Measurements from ENCODE around the gene NIPSNAP2. TPM values are rescaled to one million over a fixed set of nuclear protein-coding genes. Genes with fewer than 3 reads are reported as not detected.

Gene NIPSNAP2
- total RNA-seq, 4 donors from 2014 or later = 64.2 to 113 (median 97.3) TPM

DNA sequence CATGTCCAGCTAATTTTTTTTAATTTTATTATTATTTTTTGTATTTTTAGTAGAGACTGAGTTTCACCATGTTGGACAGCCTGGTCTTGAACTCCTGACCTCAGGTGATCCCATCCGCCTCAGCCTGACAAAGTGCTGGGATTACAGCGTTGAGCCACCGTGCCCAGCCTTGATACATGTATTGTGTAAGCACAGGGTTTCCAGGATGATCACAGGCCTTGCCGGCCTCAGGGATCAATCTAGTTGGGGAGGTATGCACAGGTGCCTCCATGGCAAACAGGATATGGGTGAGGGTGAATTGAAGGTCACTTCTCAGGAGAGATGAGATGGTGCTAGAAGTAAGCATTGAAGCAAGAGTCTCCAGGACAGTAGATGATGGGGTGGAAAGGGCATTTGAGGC, 7.2 kb upstream of the NIPSNAP2 start:
- peaks cover 0 to 34% of the 10 kb centered on the region in 2 donors for H3K36me3 ChIP-seq
- H3K27ac ChIP-seq = no peak overlapping the region
- H3K9me3 ChIP-seq = no peaks in the 10 kb centered on the region
- H3K4me3 ChIP-seq = no peak overlapping the region
- ATAC-seq = no peak
- H3K4me1 ChIP-seq = peaks cover 0 to 14% (median 7%) of the 10 kb centered on the region in 3 donors
- no peaks in the 10 kb centered on the region for H3K27me3 ChIP-seq
- TF ChIP-seq POLR2A (IDR thresholded peaks at IDR 0.05) (no peak), EP300 (IDR thresholded peaks at IDR 0.05) (no peak), CTCF (IDR thresholded peaks at IDR 0.05) (no peak), POLR2AphosphoS5 (IDR thresholded peaks at IDR 0.05) (no peak)
- WGBS, 2 donors (ENCODE audit: low coverage in 1 of 2) = 92 to 100% methylated on average over 1 to 2 of the region's 4 CpGs

DNA sequence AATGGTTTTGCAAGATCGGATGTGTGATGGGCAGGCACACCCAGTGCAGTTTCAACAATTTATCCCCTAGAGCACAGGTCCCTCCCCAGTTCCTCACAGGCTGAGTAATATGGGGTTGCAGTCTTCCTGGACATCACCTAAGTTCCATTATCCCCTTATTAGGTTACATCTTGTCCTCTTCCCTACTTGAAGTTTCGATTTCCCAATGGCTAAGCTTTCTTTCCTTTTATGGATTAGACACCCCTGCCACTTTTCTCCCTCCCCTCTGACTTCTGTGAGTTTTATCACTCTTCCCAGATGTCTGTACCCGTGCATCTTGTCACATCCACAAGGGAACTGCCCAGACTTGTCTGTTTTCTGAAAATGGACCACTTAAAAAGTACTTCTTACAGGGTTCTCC, 2.4 kb upstream of the NIPSNAP2 start:
- Histone ChIP-seq H3K4me3 (no peak overlapping the region), H3K9me3 (no peaks in the 10 kb centered on the region), H3K27me3 (no peaks in the 10 kb centered on the region), H3K4me1 (peaks cover 0 to 32% (median 18%) of the 10 kb centered on the region in 3 donors), H3K27ac (peak overlapping the region in 3 of 4 donors; percentile 53 to 98 (median 97)), H3K36me3 (no peaks in the 10 kb centered on the region)
- WGBS, 2 donors (ENCODE audit: low coverage in 1 of 2) = 75% methylated on average over 2 of the region's 3 CpGs; no CpG with 5 or more reads in 1 of the 2 donors
- TF ChIP-seq POLR2AphosphoS5 (IDR thresholded peaks at IDR 0.05) = no peak
- no peak for ATAC-seq

DNA sequence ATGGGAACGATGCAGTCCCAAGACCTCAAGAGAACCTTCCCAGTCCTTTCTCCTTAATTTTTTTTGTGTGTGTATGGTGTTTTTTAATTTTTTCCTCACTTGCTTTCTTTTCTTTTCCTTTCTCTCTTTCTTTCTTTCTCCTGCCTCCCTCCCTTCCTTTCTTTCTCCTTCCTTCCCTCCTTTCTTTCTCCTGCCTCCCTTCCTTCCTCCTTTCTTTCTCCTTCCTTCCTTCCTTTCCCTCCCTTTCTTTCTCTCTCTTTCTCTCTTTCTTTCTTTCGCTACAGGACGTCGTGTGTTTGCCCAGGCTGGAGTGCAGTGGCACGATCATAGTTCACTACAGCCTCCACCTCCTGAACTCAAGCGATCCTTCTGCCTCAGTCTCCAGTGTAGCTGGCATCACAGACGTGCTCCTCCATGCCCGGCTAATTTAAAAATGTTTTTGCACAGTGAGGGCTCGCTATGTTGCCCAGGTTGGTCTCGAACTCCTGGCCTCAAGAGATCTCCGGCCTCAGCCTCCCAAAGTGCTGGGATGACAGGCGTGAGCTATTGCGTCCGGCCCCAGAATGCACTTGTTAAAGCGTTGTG, 709 bp upstream of the NIPSNAP2 start:
- WGBS, 2 donors (ENCODE audit: low coverage in 1 of 2) = 53% methylated on average over 9 of the region's 15 CpGs; no CpG with 5 or more reads in 1 of the 2 donors
- ATAC-seq = no peak

DNA sequence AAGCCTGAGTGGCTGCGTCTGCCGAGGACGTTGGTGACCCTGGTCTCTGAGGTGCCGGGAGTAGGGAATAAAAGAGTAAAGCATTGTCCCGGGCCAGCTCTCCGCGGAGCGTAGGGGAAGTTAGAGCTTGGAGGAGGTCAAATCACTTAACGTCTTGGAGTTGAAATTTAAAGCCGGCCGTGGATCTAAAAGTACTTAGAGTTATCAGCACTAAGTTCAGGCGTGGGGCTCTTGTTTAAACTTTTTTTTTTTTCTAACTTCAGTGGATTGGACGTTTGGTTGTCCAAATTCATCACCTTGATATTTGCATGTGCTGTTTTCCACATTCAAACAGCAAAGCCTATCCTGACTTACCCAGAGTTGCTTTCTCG, 700 bp downstream of the NIPSNAP2 start:
- peaks cover 0 to 13% of the 10 kb centered on the region in 2 donors for H3K36me3 ChIP-seq
- peak overlapping the region; percentile 76 to 99 (median 98) for H3K27ac ChIP-seq
- H3K4me1 ChIP-seq = peaks cover 0 to 55% (median 18%) of the 10 kb centered on the region in 3 donors
- ATAC-seq = no peak
- TF ChIP-seq POLR2A (IDR thresholded peaks at IDR 0.05) = no peak
- no peak for TF ChIP-seq CTCF (IDR thresholded peaks at IDR 0.05)
- TF ChIP-seq EP300 (IDR thresholded peaks at IDR 0.05) = no peak
- TF ChIP-seq POLR2AphosphoS5 (IDR thresholded peaks at IDR 0.05) = no peak
- no peaks in the 10 kb centered on the region for H3K9me3 ChIP-seq
- WGBS, 2 donors (ENCODE audit: low coverage in 1 of 2) = 3% methylated on average over 10 of the region's 14 CpGs; no CpG with 5 or more reads in 1 of the 2 donors
- no peaks in the 10 kb centered on the region for H3K27me3 ChIP-seq
- peak overlapping the region; percentile 50 to 80 for H3K4me3 ChIP-seq

More for the DNA sequence above, 709 bp upstream of the NIPSNAP2 start:
- H3K27ac ChIP-seq = peak overlapping the region; percentile 66 to 99 (median 98)
- TF ChIP-seq CTCF (IDR thresholded peaks at IDR 0.05) (no peak), POLR2AphosphoS5 (IDR thresholded peaks at IDR 0.05) (no peak), EP300 (IDR thresholded peaks at IDR 0.05) (no peak), POLR2A (IDR thresholded peaks at IDR 0.05) (no peak)
- no peaks in the 10 kb centered on the region for H3K27me3 ChIP-seq
- H3K4me3 ChIP-seq = peak overlapping the region; percentile 34 to 80
- peaks cover 0 to 45% (median 18%) of the 10 kb centered on the region in 3 donors for H3K4me1 ChIP-seq
- H3K9me3 ChIP-seq = no peaks in the 10 kb centered on the region
- peaks cover 0 to 2% of the 10 kb centered on the region in 2 donors for H3K36me3 ChIP-seq

DNA sequence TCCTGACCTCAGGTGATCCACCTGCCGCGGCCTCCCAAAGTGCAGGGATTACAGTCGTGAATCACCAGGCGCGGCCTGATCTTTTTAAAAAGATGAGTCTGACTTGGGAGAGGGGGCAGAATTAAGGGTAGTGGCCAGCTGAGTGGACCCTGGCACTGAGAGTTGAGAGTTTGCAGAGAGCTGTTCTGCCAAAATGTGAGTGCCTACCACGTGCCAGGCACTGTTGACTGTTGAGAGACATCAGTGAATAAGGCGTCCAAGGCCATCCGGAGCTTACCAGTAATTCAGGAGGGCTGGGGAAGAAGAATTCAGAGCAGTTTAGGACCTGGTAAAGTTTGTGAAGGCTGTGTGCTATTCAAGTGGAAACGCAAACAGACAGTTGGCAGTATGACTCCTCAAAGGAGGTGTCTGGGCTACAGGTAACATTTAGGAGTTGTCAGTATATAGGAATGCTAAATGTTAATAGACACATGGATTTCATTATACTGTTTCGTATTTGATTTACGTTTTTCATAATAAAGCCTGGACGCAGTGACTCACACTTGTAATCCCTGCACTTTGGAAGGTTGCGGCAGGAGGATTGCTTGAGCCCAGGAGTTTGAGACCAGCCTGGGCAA, 1.5 kb downstream of the NIPSNAP2 start:
- H3K36me3 ChIP-seq = peaks cover 0 to 20% of the 10 kb centered on the region in 2 donors
- TF ChIP-seq POLR2A (IDR thresholded peaks at IDR 0.05) (no peak), POLR2AphosphoS5 (IDR thresholded peaks at IDR 0.05) (no peak), EP300 (IDR thresholded peaks at IDR 0.05) (no peak), CTCF (IDR thresholded peaks at IDR 0.05) (no peak)
- H3K27ac ChIP-seq = peak overlapping the region; percentile 39 to 99 (median 98)
- no peak for ATAC-seq
- WGBS, 2 donors (ENCODE audit: low coverage in 1 of 2) = 26 to 53% methylated on average over 5 to 13 of the region's 13 CpGs
- peaks cover 0 to 59% (median 18%) of the 10 kb centered on the region in 3 donors for H3K4me1 ChIP-seq
- H3K27me3 ChIP-seq = no peaks in the 10 kb centered on the region
- no peaks in the 10 kb centered on the region for H3K9me3 ChIP-seq
- H3K4me3 ChIP-seq = peak overlapping the region in 1 of 2 donors; percentile 80

All from gastroesophageal sphincter (tissue), 4 donors.